Endothelial cell of umbilical vein (primary cell): ENCODE measurements around the gene CHRNA5. TPM values are rescaled to one million over a fixed set of nuclear protein-coding genes. Genes with fewer than 3 reads are reported as not detected.
A peak's percentile ranks its signal among the peaks of the same experiment; 100 is the strongest.

Experiments
- BruUV-seq: library from RNA; stranded (reverse); fragments of 400-500 nt; replicated peaks from 2 replicates; lab custom pipeline; 2021; lab: Mats Ljungman, UMichigan
- CTCF ChIA-PET: fragments of 300-600, 350-600 bp; sonication (Branson Sonifier 250); formaldehyde crosslinking; loops from one replicate; lab custom pipeline; 2021; ENCODE audit warnings: antibody characterized with exemption, inconsistent platforms; lab: Charles Lee
- POLR2A ChIA-PET: fragments of 300-600, 350-600 bp; sonication (Branson Sonifier 250); formaldehyde crosslinking; loops from one replicate; lab custom pipeline; 2021; ENCODE audit warnings: antibody characterized with exemption, inconsistent platforms; lab: Charles Lee
- DNase-seq: peaks from one replicate; pipeline ENCODE4 v3.0.0-alpha.2; 2011; ENCODE audit warnings: low read depth, low spot score
- FAIRE-seq: peaks from 2 replicates; lab custom pipeline; 2011; peaks lifted over from hg19 to GRCh38; lab: Jason Lieb, UNC
- H2AFZ ChIP-seq: 2 replicates; pipeline ENCODE4 v1.6.0; 2012; ENCODE audit warnings: low read depth, low read length, control low read depth, inconsistent platforms
- H3K27ac ChIP-seq: 2 replicates; pipeline ENCODE4 v1.5.1; 2011; ENCODE audit warnings: low read depth, mild to moderate bottlenecking, control low read depth, low read length, moderate library complexity; ENCODE audit not compliant: insufficient read depth
- H3K27me3 ChIP-seq, 2 experiments: 2 replicates each; pipeline versions ENCODE4 v1.6.0 to v1.6.1; 2011; ENCODE audit warnings: low read length in 2 of 2, mixed read lengths in 1 of 2; ENCODE audit not compliant: control insufficient read depth in 2 of 2, insufficient read depth in 2 of 2
- H3K36me3 ChIP-seq, 2 experiments: 2 replicates in 1 of 2; 3 replicates in 1 of 2; pipeline ENCODE4 v1.5.1; 2011; ENCODE audit warnings: low read length in 2 of 2, mild to moderate bottlenecking in 1 of 2, moderate library complexity in 1 of 2; ENCODE audit not compliant: control insufficient read depth in 2 of 2, insufficient read depth in 2 of 2; ENCODE audit errors: extremely low read depth in 1 of 2
- H3K4me1 ChIP-seq: 3 replicates; pipeline ENCODE4 v1.5.1; 2011; ENCODE audit warnings: mild to moderate bottlenecking, low read length; ENCODE audit not compliant: control insufficient read depth, insufficient read depth; ENCODE audit errors: extremely low read depth
- H3K4me2 ChIP-seq: 2 replicates; pipeline ENCODE4 v1.6.1; 2011; ENCODE audit warnings: low read length, control low read depth, mixed read lengths; ENCODE audit not compliant: insufficient read depth
- H3K4me3 ChIP-seq, 3 experiments: fragments of 200-600 bp in 1 of 3; sonication (generic), shearing (Covaris generic) in 1 of 3; replicated peaks in 1 of 3; 2 replicates each; pipeline ENCODE4 v1.5.1; 2011 to 2016; ENCODE audit warnings: control low read depth in 3 of 3, low read length in 3 of 3, mild to moderate bottlenecking in 2 of 3, inconsistent platforms in 1 of 3, low read depth in 1 of 3, moderate library complexity in 1 of 3; ENCODE audit not compliant: insufficient read depth in 1 of 3
- H3K79me2 ChIP-seq: 2 replicates; pipeline ENCODE4 v1.6.0; 2012; ENCODE audit warnings: low read length, inconsistent platforms; ENCODE audit not compliant: control insufficient read depth, insufficient read depth
- H3K9ac ChIP-seq: replicated peaks from 2 replicates; pipeline ENCODE3; 2011; ENCODE audit warnings: low read length, control low read depth; ENCODE audit not compliant: insufficient read depth; ENCODE audit errors: extremely low read depth
- H3K9me1 ChIP-seq: replicated peaks from 3 replicates; pipeline ENCODE4 v1.6.0; 2011; ENCODE audit warnings: mild to moderate bottlenecking, low read length; ENCODE audit not compliant: control insufficient read depth, insufficient read depth; ENCODE audit errors: extremely low read depth
- H3K9me3 ChIP-seq: replicated peaks from 2 replicates; pipeline ENCODE4 v1.5.1; 2012; ENCODE audit warnings: low read length, inconsistent platforms; ENCODE audit not compliant: control insufficient read depth, insufficient read depth
- H4K20me1 ChIP-seq: replicated peaks from 2 replicates; pipeline ENCODE3; 2011; ENCODE audit warnings: mild to moderate bottlenecking, low read length; ENCODE audit not compliant: control insufficient read depth, insufficient read depth; ENCODE audit errors: extremely low read depth
- EZH2 ChIP-seq: IDR thresholded peaks from 2 replicates; pipeline ENCODE4 v1.6.1; 2012; ENCODE audit warnings: borderline replicate concordance, low read depth, mild to moderate bottlenecking, moderate library complexity, low read length, inconsistent platforms; ENCODE audit not compliant: severe bottlenecking
- FOS ChIP-seq: IDR thresholded peaks from 2 replicates; pipeline ENCODE4 v1.6.1; 2011; ENCODE audit warnings: mild to moderate bottlenecking, low read length, moderate library complexity, borderline replicate concordance; ENCODE audit not compliant: insufficient read depth
- GATA2 ChIP-seq: IDR thresholded peaks from 2 replicates; pipeline ENCODE4 v1.7.0; 2011; ENCODE audit warnings: low read depth, mild to moderate bottlenecking, moderate library complexity, mixed read lengths, low read length; ENCODE audit not compliant: insufficient read length, insufficient read depth
- JUN ChIP-seq: IDR thresholded peaks from 2 replicates; pipeline ENCODE4 v1.6.1; 2011; ENCODE audit warnings: borderline replicate concordance, low read depth; ENCODE audit not compliant: insufficient read length, insufficient read depth
- MYC ChIP-seq: IDR thresholded peaks from one replicate; pipeline ENCODE4 v1.6.1; 2011; ENCODE audit warnings: mild to moderate bottlenecking, low read depth, low read length
- POLR2A ChIP-seq: IDR thresholded peaks from 2 replicates; pipeline ENCODE4 v1.6.1; 2012; ENCODE audit warnings: low read depth, mild to moderate bottlenecking, control low read depth, low read length
- POLR2AphosphoS5 ChIP-seq: IDR thresholded peaks from 2 replicates; pipeline ENCODE4 v1.6.1; 2012; ENCODE audit warnings: low read depth, mild to moderate bottlenecking, control low read depth, low read length, moderate library complexity; ENCODE audit not compliant: insufficient read depth
- dilution Hi-C: fragments of 300-500 bp; cut with MboI; formaldehyde crosslinking; loops from one replicate; pipeline ENCODE4 v1.15.0; 2019; ENCODE audit warnings: low sequenced_read_pairs; ENCODE audit not compliant: extremely low pct_ligation_motif_present
- intact Hi-C: fragments of 100-400 bp; cut with micrococcal nuclease; formaldehyde crosslinking; loops from one replicate; pipeline ENCODE4 v1.10.0; 2022
- polyA plus RNA-seq, 4 experiments: library from polyadenylated mRNA; depleted of rRNA in 3 of 4; stranded (reverse) in 3 of 4; unstranded in 1 of 4; fragments of >200 nt; gene quantifications; 2 replicates each; pipeline versions ENCODE4 v1.2.1 to v1.2.3, GENCODE V29; 2011 to 2012; ENCODE audit warnings: missing spikeins in 1 of 4
- total RNA-seq: library from RNA; stranded (reverse); gene quantifications from 2 replicates; pipeline ENCODE4 v1.2.3, GENCODE V29; 2021
- TF ChIP-seq, protein P1 (sequence below), 2 donors: IDR thresholded peaks; 1 replicate in 1 of 2; 2 replicates in 1 of 2; pipeline ENCODE4 v1.5.1; 2011; ENCODE audit warnings: low read length in 2 of 2, mild to moderate bottlenecking in 2 of 2, moderate library complexity in 2 of 2, control low read depth in 1 of 2, inconsistent platforms in 1 of 2, low read depth in 1 of 2; ENCODE audit not compliant: insufficient read depth in 1 of 2; ENCODE audit errors: extremely low read depth in 1 of 2
- TF ChIP-seq, protein P2 (sequence below): IDR thresholded peaks from 2 replicates; pipeline ENCODE4 v1.6.1; 2011; ENCODE audit not compliant: insufficient read depth, insufficient read length

Gene CHRNA5
- total and polyA plus RNA-seq, 2 donors (not counting 3 experiments of a cell fraction or from before 2014, with no cell fraction given) = 6.4 to 12.7 TPM

DNA sequence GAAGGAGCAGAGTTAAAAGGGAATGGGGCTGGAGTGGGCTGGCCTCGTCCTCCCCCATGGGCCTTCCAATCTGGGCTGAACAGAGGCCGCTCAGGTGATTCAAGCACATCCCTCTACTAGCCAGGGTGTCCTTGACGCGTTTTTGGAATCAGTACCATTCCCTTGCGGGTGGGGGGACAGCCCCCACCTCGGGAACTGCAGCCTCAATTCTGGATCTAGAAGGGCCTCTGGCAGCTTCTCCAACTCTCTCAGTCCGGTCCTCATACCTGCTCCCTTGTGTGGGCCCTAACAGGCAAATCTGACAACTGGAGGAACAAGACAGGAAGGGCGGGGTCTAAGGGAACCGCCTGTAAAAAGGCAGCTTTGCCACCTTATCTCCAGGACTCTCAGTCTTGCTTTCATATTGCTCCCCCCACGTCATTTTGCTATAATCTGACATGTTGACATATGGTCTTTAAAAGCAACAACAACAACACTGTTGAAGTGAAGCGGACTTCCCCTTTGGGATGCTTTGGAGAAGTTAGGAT, 76.5 kb downstream of the CHRNA5 start:
- H3K36me3 ChIP-seq = no peaks in the 10 kb centered on the region
- FAIRE-seq (no peak), DNase-seq (no peak)
- POLR2A ChIA-PET = no interaction called here
- no peak overlapping the region for H3K4me3 ChIP-seq
- H3K79me2 ChIP-seq = no peaks in the 10 kb centered on the region
- CTCF ChIA-PET = interaction anchor here (1.1 kb wide), 3 partner anchors 67 to 68 kb away, joined by 3 read pairs; no protein-coding TSS in a partner anchor
- H3K4me2 ChIP-seq = no peak overlapping the region
- intact Hi-C loops = no loop called here
- TF ChIP-seq FOS = no peak
- TF ChIP-seq GATA2 = no peak
- TF ChIP-seq EZH2 = no peak
- no peak for TF ChIP-seq MYC
- no peak for TF ChIP-seq JUN
- TF ChIP-seq, protein P1, sequence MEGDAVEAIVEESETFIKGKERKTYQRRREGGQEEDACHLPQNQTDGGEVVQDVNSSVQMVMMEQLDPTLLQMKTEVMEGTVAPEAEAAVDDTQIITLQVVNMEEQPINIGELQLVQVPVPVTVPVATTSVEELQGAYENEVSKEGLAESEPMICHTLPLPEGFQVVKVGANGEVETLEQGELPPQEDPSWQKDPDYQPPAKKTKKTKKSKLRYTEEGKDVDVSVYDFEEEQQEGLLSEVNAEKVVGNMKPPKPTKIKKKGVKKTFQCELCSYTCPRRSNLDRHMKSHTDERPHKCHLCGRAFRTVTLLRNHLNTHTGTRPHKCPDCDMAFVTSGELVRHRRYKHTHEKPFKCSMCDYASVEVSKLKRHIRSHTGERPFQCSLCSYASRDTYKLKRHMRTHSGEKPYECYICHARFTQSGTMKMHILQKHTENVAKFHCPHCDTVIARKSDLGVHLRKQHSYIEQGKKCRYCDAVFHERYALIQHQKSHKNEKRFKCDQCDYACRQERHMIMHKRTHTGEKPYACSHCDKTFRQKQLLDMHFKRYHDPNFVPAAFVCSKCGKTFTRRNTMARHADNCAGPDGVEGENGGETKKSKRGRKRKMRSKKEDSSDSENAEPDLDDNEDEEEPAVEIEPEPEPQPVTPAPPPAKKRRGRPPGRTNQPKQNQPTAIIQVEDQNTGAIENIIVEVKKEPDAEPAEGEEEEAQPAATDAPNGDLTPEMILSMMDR (IDR thresholded peaks at IDR 0.05; ENCODE audit: extremely low read depth in 1 of 2, insufficient read depth in 1 of 2, low read depth in 1 of 2, low read length in 2 of 2) = no peak
- TF ChIP-seq POLR2AphosphoS5 = no peak
- no peak for TF ChIP-seq POLR2A
- TF ChIP-seq, protein P2, sequence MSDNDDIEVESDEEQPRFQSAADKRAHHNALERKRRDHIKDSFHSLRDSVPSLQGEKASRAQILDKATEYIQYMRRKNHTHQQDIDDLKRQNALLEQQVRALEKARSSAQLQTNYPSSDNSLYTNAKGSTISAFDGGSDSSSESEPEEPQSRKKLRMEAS = no peak
- peaks cover 0 to 2% of the 10 kb centered on the region in 2 experiments for H3K27me3 ChIP-seq
- no peaks in the 10 kb centered on the region for H3K9me1 ChIP-seq
- no peak overlapping the region for H3K27ac ChIP-seq
- no peaks in the 10 kb centered on the region for H4K20me1 ChIP-seq
- peaks cover 2% of the 10 kb centered on the region for H3K4me1 ChIP-seq
- no peaks in the 10 kb centered on the region for H3K9me3 ChIP-seq
- H2AFZ ChIP-seq = peak overlapping the region; percentile 98
- BruUV-seq = no TSS peak
- dilution Hi-C loops = no loop called here
- H3K9ac ChIP-seq = no peak overlapping the region
